Tongue (tissue), 2 donors: ENCODE results near the gene KIF1C. TPM values are rescaled to one million over a fixed set of nuclear protein-coding genes. Genes with fewer than 3 reads are reported as not detected.
A peak's percentile ranks its signal among the peaks of the same experiment; 100 is the strongest.
"Not testable (repeated sequence)": the region's sequence is repeated elsewhere in the genome, so short reads cannot be mapped to it uniquely, and the experiment has no call there.

Experiments used
- DNase-seq: peaks from one replicate; pipeline ENCODE4 v3.0.0-alpha.2; 2015
- total RNA-seq: library from RNA; depleted of rRNA; stranded (reverse); fragments of >200 nt; gene quantifications from one replicate; pipeline ENCODE4 v1.2.3, GENCODE V29; 2014

The KIF1C gene
- total RNA-seq, 1 donor from 2014 or later = 97.3 TPM

- no peak for DNase-seq
Observed at GRCh38 chr17:5002121-5002788, 4.5 kb downstream of the KIF1C start.

- DNase-seq = no peak
Observed at GRCh38 chr17:5003214-5003867, 5.6 kb downstream of the KIF1C start.

- DNase-seq = no peak
Observed at GRCh38 chr17:5011928-5012327, 14.2 kb downstream of the KIF1C start.

- DNase-seq = no peak
Observed at GRCh38 chr17:5014357-5014756, 16.6 kb downstream of the KIF1C start.

GRCh38 chr17:5019475-5019956 is 21.8 kb downstream of the KIF1C start:
- DNase-seq = no peak

GRCh38 chr17:5020502-5021023 is 22.8 kb downstream of the KIF1C start:
- no peak for DNase-seq

GRCh38 chr17:5022171-5022711 is 24.5 kb downstream of the KIF1C start:
- DNase-seq = no peak

- DNase-seq = no peak
Observed at GRCh38 chr17:5023588-5024147, 25.9 kb downstream of the KIF1C start.

GRCh38 chr17:5024604-5025003 is 26.9 kb downstream of the KIF1C start:
- no peak for DNase-seq

GRCh38 chr17:5027299-5027698 is 29.5 kb downstream of the KIF1C start:
- DNase-seq = no peak

GRCh38 chr17:5027916-5028315 is 30.2 kb downstream of the KIF1C start:
- no peak for DNase-seq

GRCh38 chr17:5030168-5030567 is 32.4 kb downstream of the KIF1C start:
- not testable (repeated sequence) for DNase-seq

- peak; percentile 92 for DNase-seq
Observed at GRCh38 chr17:5031365-5032082, 33.8 kb downstream of the KIF1C start.

GRCh38 chr17:5032865-5033264 is 35.1 kb downstream of the KIF1C start:
- DNase-seq = no peak

- DNase-seq = no peak
Observed at GRCh38 chr17:5033352-5034015, 35.7 kb downstream of the KIF1C start.

GRCh38 chr17:5034063-5034462 is 36.3 kb downstream of the KIF1C start:
- no peak for DNase-seq

GRCh38 chr17:5034651-5035050 is 36.9 kb downstream of the KIF1C start:
- DNase-seq = no peak

- peak; percentile 26 for DNase-seq
Observed at GRCh38 chr17:5035315-5035714, 37.6 kb downstream of the KIF1C start, which contains the start of gene SLC52A1. Gene SLC52A1, minus strand, starts transcription at chr17:5035426. Its CDS starts 820 bp downstream, at chr17:5034606.

GRCh38 chr17:5042157-5043022 is 44.6 kb downstream of the KIF1C start:
- DNase-seq = no peak

- DNase-seq = no peak
Observed at GRCh38 chr17:5043524-5043923, 45.8 kb downstream of the KIF1C start.

- DNase-seq = no peak
Observed at GRCh38 chr17:5044630-5045029, 46.9 kb downstream of the KIF1C start.
